PFSK-1 (cell line): ENCODE results near the gene ANTXR1.

Source experiments
- FOXP2 ChIP-seq: optimal IDR thresholded peaks from 2 replicates; pipeline ENCODE3; 2011; ENCODE audit warnings: borderline replicate concordance, control low read depth, inconsistent platforms; ENCODE audit not compliant: insufficient read depth; ENCODE audit errors: extremely low read length, extremely low read depth
- POLR2AphosphoS5 ChIP-seq: IDR thresholded peaks from 2 replicates; pipeline ENCODE4 v1.6.1; 2012; ENCODE audit warnings: low read depth, mild to moderate bottlenecking, control low read depth, low read length, moderate library complexity
- SIN3A ChIP-seq: IDR thresholded peaks from 2 replicates; pipeline ENCODE4 v1.6.1; 2012; ENCODE audit warnings: mild to moderate bottlenecking, low read length, moderate library complexity, borderline replicate concordance; ENCODE audit not compliant: insufficient read depth
- TAF1 ChIP-seq: IDR thresholded peaks from 2 replicates; pipeline ENCODE4 v1.6.1; 2012; ENCODE audit warnings: low read length, control low read depth, borderline replicate concordance; ENCODE audit not compliant: insufficient read depth
- TF ChIP-seq, protein P1 (sequence below), 2 experiments: IDR thresholded peaks; 2 replicates each; pipeline versions ENCODE4 v1.6.1 to v1.8.0; 2011 to 2012; ENCODE audit warnings: low read depth in 2 of 2, low read length in 2 of 2, control low read depth in 1 of 2, inconsistent platforms in 1 of 2, mild to moderate bottlenecking in 1 of 2, moderate library complexity in 1 of 2; ENCODE audit not compliant: insufficient read depth in 1 of 2

The ANTXR1 gene

DNA sequence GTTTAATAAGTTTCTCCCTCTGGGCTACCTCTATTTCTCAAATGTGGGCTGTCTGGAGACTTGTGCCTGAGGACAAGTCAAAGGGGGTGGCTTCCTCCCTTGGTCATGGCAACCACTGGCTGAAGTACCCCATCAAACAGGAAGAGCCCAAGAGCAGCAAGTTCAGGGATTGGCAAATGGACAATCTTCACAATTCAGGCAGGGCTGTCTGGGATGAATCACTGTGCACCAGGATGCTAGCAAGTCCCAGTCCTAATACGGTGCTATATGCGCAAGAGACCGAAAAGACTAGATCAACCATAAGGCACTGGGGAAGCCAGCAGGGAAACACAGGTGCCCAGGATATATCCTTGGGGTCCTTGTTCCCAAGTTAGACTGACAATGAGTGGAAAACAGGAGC, 75.5 kb downstream of the ANTXR1 start:
- TF ChIP-seq FOXP2: no peak
- no peak for TF ChIP-seq SIN3A
- TF ChIP-seq TAF1: no peak
- TF ChIP-seq, protein P1, sequence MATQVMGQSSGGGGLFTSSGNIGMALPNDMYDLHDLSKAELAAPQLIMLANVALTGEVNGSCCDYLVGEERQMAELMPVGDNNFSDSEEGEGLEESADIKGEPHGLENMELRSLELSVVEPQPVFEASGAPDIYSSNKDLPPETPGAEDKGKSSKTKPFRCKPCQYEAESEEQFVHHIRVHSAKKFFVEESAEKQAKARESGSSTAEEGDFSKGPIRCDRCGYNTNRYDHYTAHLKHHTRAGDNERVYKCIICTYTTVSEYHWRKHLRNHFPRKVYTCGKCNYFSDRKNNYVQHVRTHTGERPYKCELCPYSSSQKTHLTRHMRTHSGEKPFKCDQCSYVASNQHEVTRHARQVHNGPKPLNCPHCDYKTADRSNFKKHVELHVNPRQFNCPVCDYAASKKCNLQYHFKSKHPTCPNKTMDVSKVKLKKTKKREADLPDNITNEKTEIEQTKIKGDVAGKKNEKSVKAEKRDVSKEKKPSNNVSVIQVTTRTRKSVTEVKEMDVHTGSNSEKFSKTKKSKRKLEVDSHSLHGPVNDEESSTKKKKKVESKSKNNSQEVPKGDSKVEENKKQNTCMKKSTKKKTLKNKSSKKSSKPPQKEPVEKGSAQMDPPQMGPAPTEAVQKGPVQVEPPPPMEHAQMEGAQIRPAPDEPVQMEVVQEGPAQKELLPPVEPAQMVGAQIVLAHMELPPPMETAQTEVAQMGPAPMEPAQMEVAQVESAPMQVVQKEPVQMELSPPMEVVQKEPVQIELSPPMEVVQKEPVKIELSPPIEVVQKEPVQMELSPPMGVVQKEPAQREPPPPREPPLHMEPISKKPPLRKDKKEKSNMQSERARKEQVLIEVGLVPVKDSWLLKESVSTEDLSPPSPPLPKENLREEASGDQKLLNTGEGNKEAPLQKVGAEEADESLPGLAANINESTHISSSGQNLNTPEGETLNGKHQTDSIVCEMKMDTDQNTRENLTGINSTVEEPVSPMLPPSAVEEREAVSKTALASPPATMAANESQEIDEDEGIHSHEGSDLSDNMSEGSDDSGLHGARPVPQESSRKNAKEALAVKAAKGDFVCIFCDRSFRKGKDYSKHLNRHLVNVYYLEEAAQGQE (IDR thresholded peaks at IDR 0.05; ENCODE audit: insufficient read depth in 1 of 2, low read depth in 2 of 2, low read length in 2 of 2): no peak
- no peak for TF ChIP-seq POLR2AphosphoS5

DNA sequence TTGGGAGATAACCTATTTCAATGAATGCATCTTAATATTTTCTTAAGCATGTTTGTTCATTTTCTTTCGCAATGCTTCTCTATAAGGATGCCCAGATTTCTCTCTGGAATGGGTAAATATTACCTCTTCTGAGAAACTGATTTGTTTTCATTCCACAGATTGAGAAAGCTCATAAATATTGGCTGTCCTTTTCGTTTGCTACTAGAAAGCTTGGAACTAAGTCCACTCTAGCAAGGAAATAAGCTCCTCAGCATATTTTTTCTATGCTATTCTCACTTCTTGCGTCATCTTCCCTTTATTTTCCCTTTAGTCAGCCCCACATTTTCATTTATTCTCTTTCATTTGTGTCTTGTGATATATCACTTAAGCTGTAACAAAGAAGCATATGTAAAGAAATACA, 76.3 kb downstream of the ANTXR1 start:
- TF ChIP-seq TAF1: no peak
- TF ChIP-seq, protein P1 (IDR thresholded peaks at IDR 0.05; ENCODE audit: insufficient read depth in 1 of 2, low read depth in 2 of 2, low read length in 2 of 2): no peak
- no peak for TF ChIP-seq FOXP2
- no peak for TF ChIP-seq POLR2AphosphoS5
- no peak for TF ChIP-seq SIN3A

DNA sequence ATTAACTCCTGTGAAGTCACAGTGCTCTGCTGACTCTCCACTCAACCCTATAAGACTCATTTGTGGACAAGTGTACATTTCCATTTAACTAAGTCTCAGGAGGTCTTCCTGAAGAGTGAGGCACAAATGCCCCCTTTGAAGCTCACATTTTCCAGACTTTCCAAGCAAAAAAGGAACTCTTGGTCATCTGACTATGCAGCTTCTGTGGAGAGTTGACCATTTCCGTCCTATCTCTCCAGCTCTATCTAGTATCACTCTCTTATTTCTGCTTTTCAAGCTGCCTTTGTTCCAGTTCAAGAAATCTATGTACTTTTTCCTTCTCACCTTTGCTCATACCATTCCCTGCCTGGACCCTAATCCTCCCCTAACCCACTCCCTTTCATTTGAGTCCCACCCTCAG, 77.0 kb downstream of the ANTXR1 start:
- TF ChIP-seq TAF1: no peak
- no peak for TF ChIP-seq SIN3A
- TF ChIP-seq FOXP2: no peak
- no peak for TF ChIP-seq POLR2AphosphoS5
- TF ChIP-seq, protein P1 (IDR thresholded peaks at IDR 0.05; ENCODE audit: insufficient read depth in 1 of 2, low read depth in 2 of 2, low read length in 2 of 2): no peak

DNA sequence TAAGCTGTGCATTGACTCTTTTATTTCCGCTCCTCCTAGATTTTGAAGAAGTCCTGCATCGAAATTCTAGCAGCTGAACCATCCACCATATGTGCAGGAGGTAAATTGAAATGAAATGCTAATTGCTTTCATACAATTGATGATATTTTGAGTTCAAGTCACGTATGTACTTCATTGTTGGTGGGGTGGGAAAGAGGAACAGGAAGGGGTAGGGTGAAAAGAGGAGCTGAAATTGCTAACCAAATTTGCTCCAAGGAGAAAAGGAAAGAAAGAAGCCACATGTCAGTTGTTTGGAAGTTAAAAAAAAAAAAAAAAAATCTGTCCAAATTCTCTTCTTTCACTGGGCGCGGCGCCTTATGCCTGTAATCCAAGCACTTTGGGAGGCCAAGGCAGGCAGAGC, 77.8 kb downstream of the ANTXR1 start:
- no peak for TF ChIP-seq POLR2AphosphoS5
- no peak for TF ChIP-seq FOXP2
- TF ChIP-seq, protein P1 (IDR thresholded peaks at IDR 0.05; ENCODE audit: insufficient read depth in 1 of 2, low read depth in 2 of 2, low read length in 2 of 2): no peak
- TF ChIP-seq SIN3A: no peak
- TF ChIP-seq TAF1: no peak

DNA sequence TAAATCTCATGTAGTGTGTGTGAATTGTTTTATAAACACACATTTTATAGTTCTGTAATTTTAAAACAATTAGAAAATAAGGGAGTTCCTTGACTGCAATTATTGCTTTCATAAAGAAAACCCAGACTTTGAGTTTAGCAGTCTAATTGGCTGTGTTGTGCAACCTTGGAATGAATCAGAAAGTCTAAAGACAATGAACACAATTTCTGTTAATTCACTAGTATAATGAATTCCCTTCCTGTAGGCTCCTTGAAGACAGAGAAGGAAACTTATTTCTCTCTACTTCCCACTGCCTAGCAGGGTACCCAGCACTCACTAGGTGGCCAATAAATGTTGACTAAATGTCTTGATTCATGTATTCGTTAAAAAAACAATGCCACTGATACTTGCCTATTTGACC, 79.9 kb downstream of the ANTXR1 start:
- TF ChIP-seq POLR2AphosphoS5 (no peak), SIN3A (no peak), FOXP2 (no peak), TAF1 (no peak)
- TF ChIP-seq, protein P1 (IDR thresholded peaks at IDR 0.05; ENCODE audit: insufficient read depth in 1 of 2, low read depth in 2 of 2, low read length in 2 of 2): no peak
